SH-SY5Y (cell line): ENCODE results near the gene ZDHHC13.

Source experiments
- GATA2 ChIP-seq: IDR thresholded peaks from 2 replicates; pipeline ENCODE4 v1.6.1; 2011; ENCODE audit warnings: mild to moderate bottlenecking, low read depth, low read length
- GATA3 ChIP-seq: IDR thresholded peaks from 2 replicates; pipeline ENCODE4 v1.6.1; 2011; ENCODE audit warnings: low read depth, mild to moderate bottlenecking, low read length, moderate library complexity

GRCh38 chr11:19164881-19165280 lies 47.9 kb downstream of the ZDHHC13 start:
- peak; percentile 83 for TF ChIP-seq GATA2
- TF ChIP-seq GATA3: peak; percentile 59
